SK-N-SH (cell line): ENCODE measurements around the gene PDE11A. TPM values are rescaled to one million over a fixed set of nuclear protein-coding genes. Genes with fewer than 3 reads are reported as not detected.

Source experiments
- CHD2 ChIP-seq: fragments of 150-350 bp; IDR thresholded peaks from 2 replicates; pipeline ENCODE4 v1.6.1; 2018; ENCODE audit warnings: low read length; ENCODE audit not compliant: partially characterized antibody
- ELF1 ChIP-seq: IDR thresholded peaks from 2 replicates; pipeline ENCODE4 v1.4.0; 2012
- FOXJ3 ChIP-seq: sonication (generic); formaldehyde crosslinking; IDR thresholded peaks from 2 replicates; pipeline ENCODE4 v1.5.1; 2020; ENCODE audit warnings: mild to moderate bottlenecking, missing genetic modification reagents
- GABPA ChIP-seq: IDR thresholded peaks from 2 replicates; pipeline ENCODE4 v1.4.0; 2012; ENCODE audit warnings: low read depth, mild to moderate bottlenecking
- NFIC ChIP-seq: IDR thresholded peaks from 2 replicates; pipeline ENCODE4 v1.4.0; 2012; ENCODE audit warnings: borderline replicate concordance
- POLR2AphosphoS5 ChIP-seq: IDR thresholded peaks from 2 replicates; pipeline ENCODE4 v1.6.1; 2012; ENCODE audit warnings: low read depth, low read length
- RFX5 ChIP-seq: IDR thresholded peaks from 2 replicates; pipeline ENCODE4 v1.6.1; 2012; ENCODE audit warnings: mild to moderate bottlenecking, improper control_type of control experiment, low read length
- RXRA ChIP-seq: IDR thresholded peaks from 2 replicates; pipeline ENCODE4 v1.4.0; 2012; ENCODE audit warnings: low read depth, mild to moderate bottlenecking, borderline replicate concordance
- SIN3A ChIP-seq: IDR thresholded peaks from 2 replicates; pipeline ENCODE4 v1.6.1; 2012; ENCODE audit warnings: low read depth, mild to moderate bottlenecking, low read length, moderate library complexity, borderline replicate concordance
- YY1 ChIP-seq: IDR thresholded peaks from 2 replicates; pipeline ENCODE4 v1.4.0; 2012; ENCODE audit warnings: low read depth, mild to moderate bottlenecking
- polyA plus RNA-seq, 3 experiments: library from polyadenylated mRNA; depleted of rRNA; stranded (reverse); fragments of >200 nt; gene quantifications; 2 replicates each; pipeline ENCODE4 v1.2.3, GENCODE V29; 2012
- TF ChIP-seq, protein P1 (sequence below): IDR thresholded peaks from 2 replicates; pipeline ENCODE4; 2012
- TF ChIP-seq, protein P2 (sequence below): IDR thresholded peaks from 2 replicates; pipeline ENCODE4 v1.4.0; 2012; ENCODE audit warnings: low read depth, borderline replicate concordance
- TF ChIP-seq, protein P3 (sequence below): fragments of 200-600 bp; sonication (generic); IDR thresholded peaks from 2 replicates; pipeline ENCODE4 v1.6.1; 2017; ENCODE audit warnings: antibody characterized with exemption, mild to moderate bottlenecking, moderate library complexity
- TF ChIP-seq, protein P4 (sequence below): fragments of 150-350 bp; IDR thresholded peaks from 2 replicates; pipeline ENCODE4 v1.6.1; 2016; ENCODE audit warnings: mild to moderate bottlenecking, low read depth, low read length
- TF ChIP-seq, protein P5 (sequence below): IDR thresholded peaks from 2 replicates; pipeline ENCODE4 v1.4.0; 2012; ENCODE audit warnings: low read depth
- TF ChIP-seq, protein P6 (sequence below): fragments of 150-350 bp; IDR thresholded peaks from 2 replicates; pipeline ENCODE4 v1.6.1; 2017; ENCODE audit warnings: antibody characterized with exemption, low read length, low read depth, borderline replicate concordance

PDE11A gene
- polyA plus RNA-seq, 1 of the 3 experiments (the other 2 are of a cell fraction) = 0.10 TPM

DNA sequence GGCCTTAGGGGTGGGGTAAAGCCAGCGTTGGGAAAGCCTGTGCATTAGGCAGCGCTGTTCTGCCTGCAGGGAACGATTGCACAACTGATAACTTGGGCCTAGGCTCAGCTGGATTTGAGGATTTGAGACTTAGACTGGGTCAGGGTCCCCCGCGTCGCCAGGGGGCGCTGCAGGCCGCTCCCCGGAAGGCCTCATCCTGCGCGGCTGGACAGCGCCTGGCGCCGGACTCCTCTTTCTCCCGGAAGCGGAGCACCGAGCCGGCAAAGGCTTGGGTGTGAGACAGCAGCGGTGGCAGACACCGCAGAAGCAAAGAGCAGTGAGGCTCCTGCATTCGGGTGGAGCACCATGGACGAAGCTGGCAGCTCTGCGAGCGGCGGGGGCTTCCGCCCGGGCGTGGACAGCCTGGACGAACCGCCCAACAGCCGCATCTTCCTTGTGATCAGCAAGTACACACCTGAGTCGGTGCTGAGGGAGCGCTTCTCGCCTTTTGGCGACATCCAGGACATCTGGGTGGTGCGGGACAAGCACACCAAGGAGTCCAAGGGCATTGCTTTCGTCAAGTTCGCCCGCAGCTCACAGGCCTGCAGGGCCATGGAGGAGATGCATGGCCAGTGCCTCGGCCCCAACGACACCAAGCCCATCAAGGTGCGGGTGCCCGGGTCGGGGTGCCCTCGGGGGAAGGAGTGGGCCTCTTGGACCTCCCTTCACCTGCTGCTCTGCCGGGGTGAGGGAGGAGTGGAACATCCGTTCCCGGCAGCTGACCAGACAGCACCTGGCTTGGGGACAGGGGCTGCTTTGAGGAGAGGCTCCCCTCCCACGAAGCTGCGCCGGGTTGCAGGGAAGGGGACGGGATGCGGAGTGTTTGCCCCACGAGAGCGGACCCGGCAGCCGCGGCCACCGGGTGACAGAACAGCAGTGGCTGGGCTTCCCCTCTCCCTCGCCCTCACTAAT is 39.9 kb upstream of the PDE11A start, which contains the start of gene RBM45 (continued):
- TF ChIP-seq, protein P1, sequence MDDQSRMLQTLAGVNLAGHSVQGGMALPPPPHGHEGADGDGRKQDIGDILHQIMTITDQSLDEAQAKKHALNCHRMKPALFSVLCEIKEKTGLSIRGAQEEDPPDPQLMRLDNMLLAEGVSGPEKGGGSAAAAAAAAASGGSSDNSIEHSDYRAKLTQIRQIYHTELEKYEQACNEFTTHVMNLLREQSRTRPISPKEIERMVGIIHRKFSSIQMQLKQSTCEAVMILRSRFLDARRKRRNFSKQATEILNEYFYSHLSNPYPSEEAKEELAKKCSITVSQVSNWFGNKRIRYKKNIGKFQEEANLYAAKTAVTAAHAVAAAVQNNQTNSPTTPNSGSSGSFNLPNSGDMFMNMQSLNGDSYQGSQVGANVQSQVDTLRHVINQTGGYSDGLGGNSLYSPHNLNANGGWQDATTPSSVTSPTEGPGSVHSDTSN = peak; percentile 32; the same call in 1 of the 2 replicates
- TF ChIP-seq SIN3A (peak; percentile 81; the same call in 1 of the 2 replicates), RFX5 (no peak), NFIC (peak; percentile 33; the same call in 1 of the 2 replicates), CHD2 (peak; percentile 80), ELF1 (peak; percentile 98), POLR2AphosphoS5 (peak; percentile 94), FOXJ3 (CRISPR knock-in tag) (no peak), YY1 (peak; percentile 50; the same call in 1 of the 2 replicates), GABPA (peak; percentile 85), RXRA (no peak; the same call in 1 of the 2 replicates)
- TF ChIP-seq, protein P2, sequence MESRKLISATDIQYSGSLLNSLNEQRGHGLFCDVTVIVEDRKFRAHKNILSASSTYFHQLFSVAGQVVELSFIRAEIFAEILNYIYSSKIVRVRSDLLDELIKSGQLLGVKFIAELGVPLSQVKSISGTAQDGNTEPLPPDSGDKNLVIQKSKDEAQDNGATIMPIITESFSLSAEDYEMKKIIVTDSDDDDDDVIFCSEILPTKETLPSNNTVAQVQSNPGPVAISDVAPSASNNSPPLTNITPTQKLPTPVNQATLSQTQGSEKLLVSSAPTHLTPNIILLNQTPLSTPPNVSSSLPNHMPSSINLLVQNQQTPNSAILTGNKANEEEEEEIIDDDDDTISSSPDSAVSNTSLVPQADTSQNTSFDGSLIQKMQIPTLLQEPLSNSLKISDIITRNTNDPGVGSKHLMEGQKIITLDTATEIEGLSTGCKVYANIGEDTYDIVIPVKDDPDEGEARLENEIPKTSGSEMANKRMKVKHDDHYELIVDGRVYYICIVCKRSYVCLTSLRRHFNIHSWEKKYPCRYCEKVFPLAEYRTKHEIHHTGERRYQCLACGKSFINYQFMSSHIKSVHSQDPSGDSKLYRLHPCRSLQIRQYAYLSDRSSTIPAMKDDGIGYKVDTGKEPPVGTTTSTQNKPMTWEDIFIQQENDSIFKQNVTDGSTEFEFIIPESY = no peak
- TF ChIP-seq, protein P3, sequence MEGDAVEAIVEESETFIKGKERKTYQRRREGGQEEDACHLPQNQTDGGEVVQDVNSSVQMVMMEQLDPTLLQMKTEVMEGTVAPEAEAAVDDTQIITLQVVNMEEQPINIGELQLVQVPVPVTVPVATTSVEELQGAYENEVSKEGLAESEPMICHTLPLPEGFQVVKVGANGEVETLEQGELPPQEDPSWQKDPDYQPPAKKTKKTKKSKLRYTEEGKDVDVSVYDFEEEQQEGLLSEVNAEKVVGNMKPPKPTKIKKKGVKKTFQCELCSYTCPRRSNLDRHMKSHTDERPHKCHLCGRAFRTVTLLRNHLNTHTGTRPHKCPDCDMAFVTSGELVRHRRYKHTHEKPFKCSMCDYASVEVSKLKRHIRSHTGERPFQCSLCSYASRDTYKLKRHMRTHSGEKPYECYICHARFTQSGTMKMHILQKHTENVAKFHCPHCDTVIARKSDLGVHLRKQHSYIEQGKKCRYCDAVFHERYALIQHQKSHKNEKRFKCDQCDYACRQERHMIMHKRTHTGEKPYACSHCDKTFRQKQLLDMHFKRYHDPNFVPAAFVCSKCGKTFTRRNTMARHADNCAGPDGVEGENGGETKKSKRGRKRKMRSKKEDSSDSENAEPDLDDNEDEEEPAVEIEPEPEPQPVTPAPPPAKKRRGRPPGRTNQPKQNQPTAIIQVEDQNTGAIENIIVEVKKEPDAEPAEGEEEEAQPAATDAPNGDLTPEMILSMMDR = peak; percentile 96
- TF ChIP-seq, protein P4, sequence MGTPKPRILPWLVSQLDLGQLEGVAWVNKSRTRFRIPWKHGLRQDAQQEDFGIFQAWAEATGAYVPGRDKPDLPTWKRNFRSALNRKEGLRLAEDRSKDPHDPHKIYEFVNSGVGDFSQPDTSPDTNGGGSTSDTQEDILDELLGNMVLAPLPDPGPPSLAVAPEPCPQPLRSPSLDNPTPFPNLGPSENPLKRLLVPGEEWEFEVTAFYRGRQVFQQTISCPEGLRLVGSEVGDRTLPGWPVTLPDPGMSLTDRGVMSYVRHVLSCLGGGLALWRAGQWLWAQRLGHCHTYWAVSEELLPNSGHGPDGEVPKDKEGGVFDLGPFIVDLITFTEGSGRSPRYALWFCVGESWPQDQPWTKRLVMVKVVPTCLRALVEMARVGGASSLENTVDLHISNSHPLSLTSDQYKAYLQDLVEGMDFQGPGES = no peak
- TF ChIP-seq, protein P5, sequence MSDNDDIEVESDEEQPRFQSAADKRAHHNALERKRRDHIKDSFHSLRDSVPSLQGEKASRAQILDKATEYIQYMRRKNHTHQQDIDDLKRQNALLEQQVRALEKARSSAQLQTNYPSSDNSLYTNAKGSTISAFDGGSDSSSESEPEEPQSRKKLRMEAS = peak; percentile 77
- TF ChIP-seq, protein P6, sequence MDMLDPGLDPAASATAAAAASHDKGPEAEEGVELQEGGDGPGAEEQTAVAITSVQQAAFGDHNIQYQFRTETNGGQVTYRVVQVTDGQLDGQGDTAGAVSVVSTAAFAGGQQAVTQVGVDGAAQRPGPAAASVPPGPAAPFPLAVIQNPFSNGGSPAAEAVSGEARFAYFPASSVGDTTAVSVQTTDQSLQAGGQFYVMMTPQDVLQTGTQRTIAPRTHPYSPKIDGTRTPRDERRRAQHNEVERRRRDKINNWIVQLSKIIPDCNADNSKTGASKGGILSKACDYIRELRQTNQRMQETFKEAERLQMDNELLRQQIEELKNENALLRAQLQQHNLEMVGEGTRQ = no peak
